Keratinocyte (primary cell): Measurements from ENCODE around the gene DLL1.

Experiments used
- EZH2 ChIP-seq: IDR thresholded peaks from one replicate; pipeline ENCODE4 v1.6.1; 2012; ENCODE audit warnings: inconsistent platforms, mild to moderate bottlenecking, low read length, moderate library complexity
- TF ChIP-seq, protein P1 (sequence below), 3 experiments: IDR thresholded peaks in 1 of 3; conservative IDR thresholded peaks in 1 of 3; optimal IDR thresholded peaks in 1 of 3; 2 replicates in 2 of 3; 3 replicates in 1 of 3; pipeline versions ENCODE3 to v1.5.1; 2011; ENCODE audit warnings: low read length in 3 of 3, mild to moderate bottlenecking in 3 of 3, moderate library complexity in 2 of 3, control low read depth in 1 of 3, inconsistent platforms in 1 of 3; ENCODE audit not compliant: insufficient read depth in 2 of 3; ENCODE audit errors: extremely low read depth in 1 of 3

DNA sequence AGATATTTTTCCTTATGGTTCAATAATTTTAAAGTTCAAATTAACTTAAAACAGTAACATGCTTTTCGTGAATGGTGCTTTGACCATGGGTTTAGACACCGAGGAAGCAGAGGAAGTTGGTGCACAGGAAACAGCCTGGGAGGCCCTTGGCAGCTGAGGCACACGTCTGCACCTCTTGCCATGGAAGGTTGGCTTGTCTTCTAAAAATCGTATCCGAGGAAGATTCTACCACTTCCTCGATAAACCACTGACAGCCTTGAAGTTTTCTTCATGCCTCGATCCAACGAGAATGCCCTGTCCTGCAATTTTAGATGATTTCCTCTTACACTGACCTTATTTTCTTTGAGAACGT lies 12.2 kb downstream of the DLL1 start:
- TF ChIP-seq, protein P1, sequence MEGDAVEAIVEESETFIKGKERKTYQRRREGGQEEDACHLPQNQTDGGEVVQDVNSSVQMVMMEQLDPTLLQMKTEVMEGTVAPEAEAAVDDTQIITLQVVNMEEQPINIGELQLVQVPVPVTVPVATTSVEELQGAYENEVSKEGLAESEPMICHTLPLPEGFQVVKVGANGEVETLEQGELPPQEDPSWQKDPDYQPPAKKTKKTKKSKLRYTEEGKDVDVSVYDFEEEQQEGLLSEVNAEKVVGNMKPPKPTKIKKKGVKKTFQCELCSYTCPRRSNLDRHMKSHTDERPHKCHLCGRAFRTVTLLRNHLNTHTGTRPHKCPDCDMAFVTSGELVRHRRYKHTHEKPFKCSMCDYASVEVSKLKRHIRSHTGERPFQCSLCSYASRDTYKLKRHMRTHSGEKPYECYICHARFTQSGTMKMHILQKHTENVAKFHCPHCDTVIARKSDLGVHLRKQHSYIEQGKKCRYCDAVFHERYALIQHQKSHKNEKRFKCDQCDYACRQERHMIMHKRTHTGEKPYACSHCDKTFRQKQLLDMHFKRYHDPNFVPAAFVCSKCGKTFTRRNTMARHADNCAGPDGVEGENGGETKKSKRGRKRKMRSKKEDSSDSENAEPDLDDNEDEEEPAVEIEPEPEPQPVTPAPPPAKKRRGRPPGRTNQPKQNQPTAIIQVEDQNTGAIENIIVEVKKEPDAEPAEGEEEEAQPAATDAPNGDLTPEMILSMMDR (optimal IDR thresholded peaks at IDR 0.05 in 1 of 3, IDR thresholded peaks at IDR 0.05 in 1 of 3, conservative IDR thresholded peaks at IDR 0.05 in 1 of 3; ENCODE audit: extremely low read depth in 1 of 3, insufficient read depth in 2 of 3, low read length in 3 of 3) = no peak
- no peak for TF ChIP-seq EZH2
